ENCODE measurements around the gene ANXA2. TPM values are rescaled to one million over a fixed set of nuclear protein-coding genes. Genes with fewer than 3 reads are reported as not detected.

ANXA2 gene
- polyA plus RNA-seq, 1 donor: 650 TPM

GRCh38 chr15:60315878-60316277 is 81.9 kb downstream of the ANXA2 start:
- Histone ChIP-seq H3K9me3 (ENCODE audit: control insufficient read depth, low read depth, low read length) (no peaks in the 10 kb centered on the region), H3K4me3 (ENCODE audit: low read length) (no peak overlapping the region), H3K36me3 (ENCODE audit: control insufficient read depth, insufficient read depth, low read length) (no peaks in the 10 kb centered on the region), H3K27ac (ENCODE audit: low read length) (no peak overlapping the region), H3K4me1 (ENCODE audit: control insufficient read depth, insufficient read depth, low read length) (no peaks in the 10 kb centered on the region), H3K27me3 (ENCODE audit: control insufficient read depth, insufficient read depth, low read length) (no peaks in the 10 kb centered on the region)
- DNase-seq: no peak
- WGBS (ENCODE audit: insufficient coverage, low lambda C conversion rate): no CpG with 5 or more reads among the region's 4 CpGs

- Histone ChIP-seq H3K36me3 (ENCODE audit: control insufficient read depth, insufficient read depth, low read length) (no peaks in the 10 kb centered on the region), H3K27me3 (ENCODE audit: control insufficient read depth, insufficient read depth, low read length) (no peaks in the 10 kb centered on the region), H3K4me3 (ENCODE audit: low read length) (no peak overlapping the region), H3K27ac (ENCODE audit: low read length) (no peak overlapping the region), H3K9me3 (ENCODE audit: control insufficient read depth, low read depth, low read length) (no peaks in the 10 kb centered on the region), H3K4me1 (ENCODE audit: control insufficient read depth, insufficient read depth, low read length) (no peaks in the 10 kb centered on the region)
- DNase-seq: no peak
- WGBS (ENCODE audit: insufficient coverage, low lambda C conversion rate): 100% methylated on average over 1 of the region's 4 CpGs
Observed at GRCh38 chr15:60313906-60314305, 83.9 kb downstream of the ANXA2 start.

GRCh38 chr15:60307034-60307433 is 90.8 kb downstream of the ANXA2 start:
- H3K27ac ChIP-seq (ENCODE audit: low read length): no peak overlapping the region
- no peaks in the 10 kb centered on the region for H3K27me3 ChIP-seq (ENCODE audit: control insufficient read depth, insufficient read depth, low read length)
- no peaks in the 10 kb centered on the region for H3K36me3 ChIP-seq (ENCODE audit: control insufficient read depth, insufficient read depth, low read length)
- H3K9me3 ChIP-seq (ENCODE audit: control insufficient read depth, low read depth, low read length): no peaks in the 10 kb centered on the region
- H3K4me3 ChIP-seq (ENCODE audit: low read length): no peak overlapping the region
- 60% methylated on average over 1 of the region's 3 CpGs for WGBS (ENCODE audit: insufficient coverage, low lambda C conversion rate)
- H3K4me1 ChIP-seq (ENCODE audit: control insufficient read depth, insufficient read depth, low read length): no peaks in the 10 kb centered on the region
- DNase-seq: no peak

- Histone ChIP-seq H3K4me1 (ENCODE audit: control insufficient read depth, insufficient read depth, low read length) (no peaks in the 10 kb centered on the region), H3K27me3 (ENCODE audit: control insufficient read depth, insufficient read depth, low read length) (no peaks in the 10 kb centered on the region), H3K9me3 (ENCODE audit: control insufficient read depth, low read depth, low read length) (no peaks in the 10 kb centered on the region), H3K27ac (ENCODE audit: low read length) (no peak overlapping the region), H3K4me3 (ENCODE audit: low read length) (no peak overlapping the region), H3K36me3 (ENCODE audit: control insufficient read depth, insufficient read depth, low read length) (no peaks in the 10 kb centered on the region)
- no CpG with 5 or more reads among the region's 1 CpG for WGBS (ENCODE audit: insufficient coverage, low lambda C conversion rate)
- DNase-seq: no peak
Observed at GRCh38 chr15:60301024-60301423, 96.8 kb downstream of the ANXA2 start.

GRCh38 chr15:60299452-60300047 is 98.2 kb downstream of the ANXA2 start:
- no peaks in the 10 kb centered on the region for H3K27me3 ChIP-seq (ENCODE audit: control insufficient read depth, insufficient read depth, low read length)
- H3K4me3 ChIP-seq (ENCODE audit: low read length): no peak overlapping the region
- WGBS (ENCODE audit: insufficient coverage, low lambda C conversion rate): no CpG with 5 or more reads among the region's 18 CpGs
- peak; percentile 5 to 30 for DNase-seq
- no peaks in the 10 kb centered on the region for H3K9me3 ChIP-seq (ENCODE audit: control insufficient read depth, low read depth, low read length)
- H3K36me3 ChIP-seq (ENCODE audit: control insufficient read depth, insufficient read depth, low read length): no peaks in the 10 kb centered on the region
- no peaks in the 10 kb centered on the region for H3K4me1 ChIP-seq (ENCODE audit: control insufficient read depth, insufficient read depth, low read length)
- no peak overlapping the region for H3K27ac ChIP-seq (ENCODE audit: low read length)

Other genes starting within 250 kb of the ANXA2 start
- 41.1 TPM for gene ICE2, start 81.2 kb upstream of the ANXA2 start, polyA plus RNA-seq

Measured in large intestine (tissue), 3 donors.